PC-3 (cell line): ENCODE data around the gene LONRF3. TPM values are rescaled to one million over a fixed set of nuclear protein-coding genes. Genes with fewer than 3 reads are reported as not detected.

ENCODE experiments used
- ATAC-seq: fragments of 200-7000 bp; cut with Tn5 transposase; 2 replicates; pipeline ENCODE4 v1.9.1; 2020; ENCODE audit warnings: mild to moderate bottlenecking, moderate library complexity
- BruUV-seq: library from RNA; stranded (reverse); fragments of 400-500 nt; replicated peaks from 2 replicates; lab custom pipeline; 2021; lab: Mats Ljungman, UMichigan
- CTCF ChIA-PET: fragments of 300-600 bp; sonication (Branson Sonifier 250); formaldehyde crosslinking; loops from one replicate; lab custom pipeline; 2022; ENCODE audit warnings: antibody characterized with exemption; lab: Charles Lee
- POLR2A ChIA-PET: fragments of 300-600 bp; sonication (Branson Sonifier 250); formaldehyde crosslinking; loops from one replicate; lab custom pipeline; 2022; ENCODE audit warnings: antibody characterized with exemption; ENCODE audit not compliant: unreplicated experiment; lab: Charles Lee
- DNase-seq: peaks from one replicate; pipeline ENCODE4 v3.0.0-alpha.2; 2015
- H2AFZ ChIP-seq: fragments of 300-600 bp; sonication (generic); 2 replicates; pipeline ENCODE4 v1.6.0; 2016; ENCODE audit warnings: antibody characterized with exemption, low read length
- H3F3A ChIP-seq: fragments of 300-600 bp; sonication (generic); one replicate; pipeline ENCODE4 v1.6.0; 2017; ENCODE audit warnings: antibody characterized with exemption, low read length, control low read depth, mild to moderate bottlenecking; ENCODE audit not compliant: unreplicated experiment
- H3K27ac ChIP-seq: fragments of 300-600 bp; sonication (generic); 2 replicates; pipeline ENCODE4 v1.5.1; 2016; ENCODE audit warnings: mild to moderate bottlenecking, low read length
- H3K27me3 ChIP-seq: fragments of 300-600 bp; sonication (generic); 2 replicates; pipeline ENCODE4 v1.6.1; 2016; ENCODE audit warnings: low read length, mixed read lengths
- H3K36me3 ChIP-seq: fragments of 300-600 bp; sonication (generic); 2 replicates; pipeline ENCODE4 v1.6.1; 2016; ENCODE audit warnings: low read depth, mixed run types, low read length, mixed read lengths
- H3K4me1 ChIP-seq: fragments of 300-600 bp; sonication (generic); 2 replicates; pipeline ENCODE4 v1.5.1; 2016; ENCODE audit warnings: low read length; ENCODE audit not compliant: insufficient read depth
- H3K4me2 ChIP-seq: fragments of 300-600 bp; sonication (generic); 2 replicates; pipeline ENCODE4 v1.6.0; 2016; ENCODE audit warnings: low read length
- H3K4me3 ChIP-seq: fragments of 300-600 bp; sonication (generic); 2 replicates; pipeline ENCODE4 v1.5.1; 2016; ENCODE audit warnings: mild to moderate bottlenecking, low read length, mixed read lengths
- H3K79me2 ChIP-seq: fragments of 300-600 bp; sonication (generic); 2 replicates; pipeline ENCODE4 v1.6.1; 2017; ENCODE audit warnings: low read length, mixed read lengths
- H3K9ac ChIP-seq: fragments of 300-600 bp; sonication (generic); 2 replicates; pipeline ENCODE4 v1.6.0; 2016; ENCODE audit warnings: mild to moderate bottlenecking, low read length
- H3K9me2 ChIP-seq: fragments of 300-600 bp; sonication (generic); replicated peaks from 2 replicates; pipeline ENCODE4 v1.6.1; 2016; ENCODE audit warnings: mixed run types, low read length, mixed read lengths
- H3K9me3 ChIP-seq: fragments of 300-600 bp; sonication (generic); 2 replicates; pipeline ENCODE4 v1.6.1; 2016; ENCODE audit warnings: low read length, mixed read lengths
- H4K20me1 ChIP-seq: fragments of 300-600 bp; sonication (generic); 2 replicates; pipeline ENCODE4 v1.6.1; 2016; ENCODE audit warnings: low read length, mixed read lengths
- CTCF ChIP-seq: fragments of 300-600 bp; sonication (generic); conservative IDR thresholded peaks from 2 replicates; pipeline ENCODE4 v1.5.1; 2017; ENCODE audit warnings: antibody characterized with exemption, low read depth, mild to moderate bottlenecking, low read length
- EZH2 ChIP-seq: fragments of 300-600 bp; sonication (generic); IDR thresholded peaks from one replicate; pipeline ENCODE4 v1.6.1; 2017; ENCODE audit warnings: antibody characterized with exemption, mild to moderate bottlenecking, low read length; ENCODE audit not compliant: unreplicated experiment
- EZH2phosphoT487 ChIP-seq: fragments of 300-600 bp; sonication (generic); IDR thresholded peaks from 2 replicates; pipeline ENCODE4 v1.6.1; 2018; ENCODE audit warnings: mild to moderate bottlenecking, antibody characterized with exemption, low read length, borderline replicate concordance
- intact Hi-C: fragments of 100-400 bp; cut with micrococcal nuclease; formaldehyde crosslinking; loops from 2 replicates; pipeline ENCODE4 v1.9.0; 2023
- total RNA-seq: library from RNA; depleted of rRNA; stranded (reverse); fragments of >200 nt; gene quantifications from 2 replicates; pipeline ENCODE4 v1.2.3, GENCODE V29; 2014

Gene LONRF3
- total RNA-seq, 1 experiment from 2014 or later, result 14.5 TPM

GRCh38 chrX:118974908-118975671 lies 672 bp downstream of the LONRF3 start:
- H3K79me2 ChIP-seq, result peaks cover 39% of the 10 kb centered on the region
- ATAC-seq (peak; percentile 31), DNase-seq (peak; percentile 43)
- TSS peak; percentile 39 for BruUV-seq
- H3K36me3 ChIP-seq, result peaks cover 8% of the 10 kb centered on the region
- H2AFZ ChIP-seq, result peak overlapping the region; percentile 80
- H3K27ac ChIP-seq, result peak overlapping the region; percentile 56; the same call in 1 of the 2 replicates
- ChIA-PET POLR2A (interaction anchor here (0.6 to 0.7 kb wide), 3 partner anchors 19 to 270 kb away, joined by 3 to 9 read pairs (median 4); no protein-coding TSS in a partner anchor), CTCF (interaction anchor here (0.6 kb wide), 1 partner anchor 92 kb away, joined by 6 read pairs; no protein-coding TSS in a partner anchor)
- no peaks in the 10 kb centered on the region for H3K9me3 ChIP-seq
- no peaks in the 10 kb centered on the region for H3K9me2 ChIP-seq
- H3K4me2 ChIP-seq, result peak overlapping the region; percentile 96
- peaks cover 25% of the 10 kb centered on the region for H3K4me1 ChIP-seq
- TF ChIP-seq EZH2phosphoT487 (peak; percentile 96), EZH2 (no peak)
- peak overlapping the region; percentile 49 for H3K9ac ChIP-seq
- H3K27me3 ChIP-seq, result no peaks in the 10 kb centered on the region
- H3K4me3 ChIP-seq, result peak overlapping the region; percentile 78
- no peaks in the 10 kb centered on the region; the same call in 1 of the 2 replicates for H4K20me1 ChIP-seq
- H3F3A ChIP-seq, result no peaks in the 10 kb centered on the region
- intact Hi-C loops, result loop anchor here (5.0 to 10.0 kb wide), 2 partner anchors 90 to 128 kb away; no protein-coding TSS in a partner anchor

- intact Hi-C loops, result loop anchor here (5.0 to 10.0 kb wide), 2 partner anchors 91 to 129 kb away; no protein-coding TSS in a partner anchor
- H3K4me3 ChIP-seq, result peak overlapping the region; percentile 78
- TF ChIP-seq CTCF (no peak), EZH2phosphoT487 (peak; percentile 96), EZH2 (no peak)
- ChIA-PET CTCF (no interaction called here), POLR2A (no interaction called here)
- peak overlapping the region; percentile 56 for H3K27ac ChIP-seq
- ATAC-seq (peak; percentile 54), DNase-seq (peak; percentile 78)
- H3K36me3 ChIP-seq, result peaks cover 11% of the 10 kb centered on the region
- H3K4me2 ChIP-seq, result peak overlapping the region; percentile 96
- H4K20me1 ChIP-seq, result no peaks in the 10 kb centered on the region; the same call in 1 of the 2 replicates
- H3K27me3 ChIP-seq, result no peaks in the 10 kb centered on the region
- no peaks in the 10 kb centered on the region for H3K9me3 ChIP-seq
- no TSS peak for BruUV-seq
- peak overlapping the region; percentile 49 for H3K9ac ChIP-seq
- H2AFZ ChIP-seq, result peak overlapping the region; percentile 80
- H3K9me2 ChIP-seq, result no peaks in the 10 kb centered on the region
- H3K79me2 ChIP-seq, result peaks cover 39% of the 10 kb centered on the region
- H3K4me1 ChIP-seq, result peaks cover 25% of the 10 kb centered on the region
- no peaks in the 10 kb centered on the region for H3F3A ChIP-seq
Measured at GRCh38 chrX:118975831-118976598, 1.6 kb downstream of the LONRF3 start.

GRCh38 chrX:118976599-118977340 lies 2.4 kb downstream of the LONRF3 start:
- Histone ChIP-seq H3K4me1 (peaks cover 25% of the 10 kb centered on the region), H3K27me3 (no peaks in the 10 kb centered on the region), H3K27ac (peak overlapping the region; percentile 56), H3K9ac (peak overlapping the region; percentile 49), H3K4me3 (peak overlapping the region; percentile 78), H3K9me2 (no peaks in the 10 kb centered on the region), H3K4me2 (peak overlapping the region; percentile 96), H3K9me3 (no peaks in the 10 kb centered on the region), H4K20me1 (no peaks in the 10 kb centered on the region; the same call in 1 of the 2 replicates), H3K36me3 (peaks cover 11% of the 10 kb centered on the region), H3K79me2 (peaks cover 39% of the 10 kb centered on the region), H3F3A (no peaks in the 10 kb centered on the region), H2AFZ (no peak overlapping the region; the same call in 1 of the 2 replicates)
- DNase-seq (peak; percentile 70), ATAC-seq (peak; percentile 35)
- TF ChIP-seq EZH2 (no peak), CTCF (no peak), EZH2phosphoT487 (no peak)
- CTCF ChIA-PET, result no interaction called here
- POLR2A ChIA-PET, result interaction anchor here (0.5 kb wide), 1 partner anchor 18 kb away, joined by 3 read pairs; no protein-coding TSS in a partner anchor
- BruUV-seq, result no TSS peak
- intact Hi-C loops, result loop anchor here (5.0 to 10.0 kb wide), 2 partner anchors 92 to 129 kb away; no protein-coding TSS in a partner anchor
